GM21576 (cell line): Measurements from ENCODE around the gene C6orf120.
A peak's percentile ranks its signal among the peaks of the same experiment; 100 is the strongest.

ENCODE experiments used
- ATAC-seq: cut with Tn5 transposase; IDR thresholded peaks from one replicate; pipeline ENCODE4 v1.9.1; 2021; ENCODE audit warnings: mild to moderate bottlenecking, moderate library complexity; ENCODE audit not compliant: unreplicated experiment

The C6orf120 gene

DNA sequence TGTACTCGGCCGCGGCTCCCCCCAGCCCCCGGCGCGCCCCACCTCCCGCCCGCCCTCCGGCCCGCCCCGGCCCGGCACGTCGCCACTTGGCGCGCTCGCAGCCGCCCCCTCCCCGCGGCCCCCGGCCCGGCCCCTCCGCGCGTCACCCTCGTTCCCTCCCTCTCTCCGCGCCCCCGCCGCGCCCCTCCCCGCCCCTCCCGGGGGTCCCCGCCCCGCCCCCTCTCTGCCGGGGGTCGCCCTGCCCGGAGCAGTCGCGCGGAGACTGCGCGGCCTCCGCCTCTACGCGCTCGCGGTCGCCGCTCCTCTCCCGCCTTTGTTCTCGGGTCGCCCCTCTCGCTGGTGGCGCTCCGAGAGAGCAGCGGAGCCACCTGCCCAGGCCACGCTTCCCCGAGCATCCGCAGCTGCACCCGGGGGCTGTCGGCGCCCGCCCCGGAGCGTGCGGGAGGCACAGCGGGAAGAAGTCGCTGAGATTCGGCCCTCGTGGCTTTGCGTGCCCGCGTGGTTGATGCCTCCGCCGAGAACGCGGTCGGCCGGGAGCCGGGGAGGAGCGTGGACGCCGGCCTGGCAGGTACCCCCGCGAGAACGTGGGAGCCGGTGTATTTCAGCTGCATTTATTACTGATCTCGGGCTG, 22.7 kb downstream of the C6orf120 start, which contains the start of gene PHF10:
PHF10 (minus strand) TSS at position 7 of the 631 bp plus-strand sequence. CDS start 569 bp downstream, outside the sequence.
- ATAC-seq: peak; percentile 37

GRCh38 chr6:169725125-169726048, 23.5 kb downstream of the C6orf120 start:
- no peak for ATAC-seq

DNA sequence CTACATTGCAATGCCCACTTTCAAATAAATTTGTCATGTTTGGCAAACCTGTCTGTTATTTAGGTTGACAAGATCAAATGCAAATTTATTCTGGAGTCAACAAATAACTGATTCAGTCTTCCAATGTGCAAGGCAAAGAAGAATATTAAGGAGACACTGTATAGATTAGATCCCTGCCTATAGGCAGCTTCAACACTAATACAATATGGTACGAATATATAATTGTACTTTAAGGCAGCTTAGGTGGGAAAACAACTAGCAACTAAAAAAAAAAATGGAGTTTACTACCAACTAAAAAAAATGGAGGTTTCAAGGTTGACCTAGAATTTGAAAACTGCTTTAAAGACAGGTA, 24.1 kb downstream of the C6orf120 start:
- no peak for ATAC-seq

DNA sequence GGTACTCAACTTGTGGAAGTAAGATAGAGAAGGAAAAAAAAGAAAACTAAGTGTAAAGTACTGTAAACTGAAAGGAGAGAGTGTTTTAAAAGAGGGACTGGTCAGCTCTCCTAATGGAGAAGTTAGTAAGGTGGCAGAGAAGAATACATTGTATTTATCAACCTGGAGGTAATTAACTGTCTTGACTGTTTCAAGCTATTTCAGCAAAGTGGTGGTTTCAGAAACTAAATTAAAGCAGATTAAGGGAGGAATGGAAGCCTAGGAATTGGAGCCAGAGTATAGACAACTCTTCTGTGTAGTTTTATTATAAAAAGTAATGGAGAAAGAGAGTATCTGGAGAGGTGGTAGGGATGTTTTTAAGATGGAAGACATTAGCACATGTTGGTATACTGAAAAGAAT, 25.0 kb downstream of the C6orf120 start:
- ATAC-seq: no peak

GRCh38 chr6:169729961-169730360, 28.0 kb downstream of the C6orf120 start:
- ATAC-seq: no peak

GRCh38 chr6:169738204-169738975, 36.5 kb downstream of the C6orf120 start:
- no peak for ATAC-seq

GRCh38 chr6:169738976-169739529, 37.1 kb downstream of the C6orf120 start:
- ATAC-seq: no peak

- no peak for ATAC-seq
Observed at GRCh38 chr6:169741344-169741743, 39.4 kb downstream of the C6orf120 start.

GRCh38 chr6:169745405-169745804, 43.5 kb downstream of the C6orf120 start:
- no peak for ATAC-seq

DNA sequence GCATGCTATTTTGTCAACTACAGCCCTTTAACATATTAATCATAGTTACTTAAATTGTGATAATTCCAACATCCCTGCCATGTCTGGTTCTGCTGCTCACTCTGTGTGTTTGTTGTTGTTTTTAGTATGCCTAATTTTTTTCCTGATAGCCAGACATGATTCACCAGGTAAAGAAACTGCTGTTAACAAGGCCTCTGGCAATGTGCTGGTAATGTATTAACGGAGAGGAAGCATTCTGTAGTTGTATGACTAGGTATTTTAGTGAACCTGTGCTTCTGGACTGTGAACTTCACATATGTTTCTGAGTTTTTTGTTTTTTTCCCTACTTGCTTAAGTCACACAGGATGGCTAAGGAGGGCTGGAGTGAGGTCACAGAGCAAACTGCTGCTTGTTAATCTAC, 44.6 kb downstream of the C6orf120 start:
- ATAC-seq: no peak

DNA sequence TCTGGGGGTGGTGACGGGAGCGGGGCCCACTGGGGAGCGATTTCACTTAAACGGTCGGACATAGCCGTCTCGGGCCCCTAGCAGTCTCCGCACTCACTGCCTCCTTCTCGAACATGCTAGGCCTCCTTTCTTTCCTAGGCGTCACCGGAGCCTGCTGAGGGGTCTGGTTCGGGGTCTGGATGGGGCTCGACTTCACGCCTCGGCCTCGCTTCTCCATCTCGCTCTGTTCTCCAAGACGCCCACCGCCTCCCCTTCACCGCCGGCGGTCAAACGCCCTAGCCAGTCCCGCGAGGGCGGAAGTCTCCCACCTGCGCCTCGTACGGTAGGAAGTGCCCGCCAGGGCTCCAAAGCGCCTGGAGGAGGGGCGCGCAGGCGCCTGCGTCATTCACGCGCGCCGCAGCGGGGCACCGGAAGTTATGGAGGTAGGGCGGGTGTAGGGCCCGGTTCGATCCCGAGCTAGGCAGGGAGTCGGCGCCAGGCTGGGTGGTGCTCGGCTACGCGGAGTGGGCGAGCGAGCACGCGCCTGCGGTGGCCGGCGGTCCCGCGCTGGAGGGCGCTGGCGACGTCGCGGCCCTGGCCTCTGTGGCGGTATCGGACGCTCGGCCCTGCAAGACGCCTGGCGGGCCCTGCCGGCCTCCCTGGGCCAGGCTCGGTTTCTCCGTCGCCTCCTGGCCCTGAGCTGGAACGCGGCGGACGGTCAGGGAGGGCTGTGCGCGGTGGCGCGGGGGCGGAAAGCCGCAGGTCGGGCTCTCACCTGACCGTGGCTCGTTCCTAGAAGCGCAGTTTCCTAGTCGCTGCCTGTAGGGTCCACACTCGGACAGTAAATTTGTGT, 49.5 kb downstream of the C6orf120 start, which contains the start of the genes DYNLT2 and ERMARD:
DYNLT2 (minus strand) TSS at position 331 of the 832 bp plus-strand sequence; CDS start at position 217, 114 bp downstream.
ERMARD (plus strand) TSS at position 381 of the 832 bp plus-strand sequence; CDS start at position 417, 36 bp downstream.
- ATAC-seq: peak; percentile 94

DNA sequence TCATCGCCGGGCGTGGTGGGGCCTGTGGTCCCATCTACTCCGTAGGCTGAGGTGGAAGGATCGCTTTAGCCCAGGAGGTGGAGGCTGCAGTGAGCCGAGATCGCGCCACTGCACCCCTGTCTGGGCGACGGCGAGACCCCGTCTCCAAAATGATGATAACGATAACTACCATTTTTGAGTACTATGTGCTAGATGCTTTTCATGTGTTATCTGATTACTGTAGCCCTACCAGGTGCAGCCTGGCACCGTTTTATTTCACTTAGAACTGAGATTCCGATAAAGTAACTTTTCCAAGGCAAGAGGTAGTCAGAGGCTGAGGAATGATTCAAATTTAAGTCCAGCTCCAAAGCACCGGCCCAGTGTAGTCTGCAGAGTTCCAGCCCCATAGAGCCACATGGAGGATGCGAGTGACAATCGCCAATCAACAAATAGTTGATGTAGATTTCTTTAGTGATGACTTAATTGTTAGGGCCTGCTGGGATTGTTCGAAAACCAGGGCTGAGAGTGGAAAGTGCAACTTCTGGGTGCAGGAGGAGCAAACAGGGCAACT, 50.2 kb downstream of the C6orf120 start:
- no peak for ATAC-seq
